Measurements from ENCODE around the gene HDLBP.
"Not testable (repeated sequence)": the region's sequence is repeated elsewhere in the genome, so short reads cannot be mapped to it uniquely, and the experiment has no call there.

HDLBP gene

DNA sequence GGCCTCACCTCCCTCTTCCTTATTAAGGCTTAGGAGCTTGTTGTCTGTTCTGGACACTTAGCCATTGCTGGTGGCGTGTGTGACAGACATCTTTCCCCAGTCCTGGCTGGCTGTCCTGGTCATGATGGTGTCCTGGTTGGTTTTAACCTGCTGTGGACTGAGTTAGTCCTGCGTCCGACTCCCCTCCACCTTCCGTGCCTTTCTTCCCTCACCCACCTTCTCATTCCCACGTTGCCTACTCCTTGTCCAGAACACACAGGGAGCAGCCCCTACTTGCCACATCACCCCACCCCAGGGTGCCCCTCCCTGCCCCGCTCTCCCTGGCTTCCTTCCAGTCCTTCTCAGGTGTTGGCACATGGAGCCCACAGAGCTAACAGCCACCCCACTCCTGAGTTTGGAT is 117.5 kb downstream of the HDLBP start:
- no peak overlapping the region for H3K4me3 ChIP-seq (ENCODE audit: low read depth, low read length)

DNA sequence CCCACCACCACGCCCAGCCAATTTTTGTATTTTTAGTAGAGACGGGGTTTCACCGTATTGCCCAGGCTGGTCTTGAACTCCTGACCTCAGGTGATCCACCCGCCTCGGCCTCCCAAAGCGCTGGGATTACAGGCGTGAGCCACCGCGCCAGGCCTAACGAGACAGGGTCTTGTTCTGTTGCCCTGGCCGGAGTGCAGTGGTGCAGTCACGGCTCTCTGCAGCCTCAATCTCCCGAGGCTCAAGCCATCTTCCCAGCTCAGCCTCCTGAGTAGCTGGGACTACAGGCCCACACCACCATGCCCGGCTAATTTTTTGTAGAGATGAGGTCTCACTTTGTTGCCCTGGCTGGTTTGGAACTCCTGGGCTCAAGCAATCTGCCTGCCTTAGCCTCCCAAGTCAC is 118.2 kb downstream of the HDLBP start:
- H3K4me3 ChIP-seq (ENCODE audit: low read depth, low read length): not testable (repeated sequence)

DNA sequence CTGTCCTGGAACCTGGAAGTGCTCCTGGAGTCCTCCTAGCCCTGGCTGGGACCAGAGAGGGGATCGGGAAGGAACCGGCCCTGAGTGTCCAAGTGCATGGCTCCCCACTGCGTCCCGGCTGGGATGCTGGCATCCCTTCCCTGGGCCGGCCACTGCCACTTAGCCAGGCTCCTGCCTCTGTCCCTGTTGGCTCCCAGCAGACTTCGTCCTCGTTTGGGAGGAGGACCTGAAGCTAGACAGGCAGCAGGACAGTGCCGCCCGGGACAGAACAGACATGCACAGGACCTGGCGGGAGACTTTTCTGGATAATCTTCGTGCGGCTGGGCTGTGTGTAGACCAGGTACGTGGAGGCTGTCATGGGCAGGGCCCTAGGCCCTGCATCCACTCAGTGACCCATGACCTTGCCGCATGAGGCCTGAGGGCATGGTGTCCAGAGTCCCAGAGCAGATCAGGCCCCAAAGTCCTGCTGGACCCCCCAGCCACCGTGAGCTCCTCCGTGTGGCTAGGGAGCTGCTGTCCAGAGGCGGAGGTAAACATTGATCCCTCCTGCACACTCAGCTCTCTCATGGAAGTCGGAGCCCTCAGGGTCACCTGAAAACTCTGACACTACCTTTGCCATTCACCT is 119.9 kb downstream of the HDLBP start:
- H3K4me3 ChIP-seq (ENCODE audit: low read depth, low read length): no peak overlapping the region

DNA sequence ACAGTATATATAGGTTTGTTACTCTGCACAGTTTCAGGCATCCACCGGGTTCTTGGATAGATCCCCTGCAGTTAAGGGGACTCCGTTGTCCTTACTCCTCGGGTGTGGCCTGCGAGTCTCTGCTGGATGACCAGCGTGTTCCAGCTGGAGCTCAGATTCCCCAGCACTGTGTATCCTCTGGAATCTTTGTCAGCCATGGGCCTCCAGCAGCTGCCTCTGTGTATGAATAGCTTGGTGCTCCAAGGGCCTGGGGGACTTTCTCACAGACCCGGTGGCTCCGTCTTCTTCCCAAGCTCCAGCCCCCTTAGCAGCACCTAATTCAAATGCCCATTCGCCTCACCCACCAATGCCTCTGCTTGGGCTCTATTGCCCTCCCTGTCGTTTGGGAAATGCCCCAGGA is 120.7 kb downstream of the HDLBP start:
- no peak overlapping the region for H3K4me3 ChIP-seq (ENCODE audit: low read depth, low read length)

DNA sequence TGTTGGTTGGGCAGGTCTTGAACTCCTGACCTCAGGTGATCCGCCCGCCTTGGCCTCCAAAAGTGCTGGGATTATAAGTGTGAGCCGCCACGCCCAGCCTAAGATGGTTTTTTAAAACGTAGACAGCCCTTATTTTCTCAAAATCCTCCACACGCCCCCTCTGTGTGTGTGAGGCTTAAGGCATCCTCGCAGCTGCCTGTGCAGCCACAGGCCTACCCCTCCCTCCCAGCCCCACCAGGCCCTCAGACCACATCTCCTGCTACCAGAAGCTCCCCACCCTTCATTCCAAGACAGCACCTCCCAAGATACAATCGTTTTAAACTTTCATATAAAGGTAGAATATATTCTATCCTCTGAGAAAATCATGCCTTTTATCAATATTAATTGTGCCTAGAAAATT is 122.2 kb downstream of the HDLBP start:
- H3K4me3 ChIP-seq (ENCODE audit: low read depth, low read length): no peak overlapping the region

DNA sequence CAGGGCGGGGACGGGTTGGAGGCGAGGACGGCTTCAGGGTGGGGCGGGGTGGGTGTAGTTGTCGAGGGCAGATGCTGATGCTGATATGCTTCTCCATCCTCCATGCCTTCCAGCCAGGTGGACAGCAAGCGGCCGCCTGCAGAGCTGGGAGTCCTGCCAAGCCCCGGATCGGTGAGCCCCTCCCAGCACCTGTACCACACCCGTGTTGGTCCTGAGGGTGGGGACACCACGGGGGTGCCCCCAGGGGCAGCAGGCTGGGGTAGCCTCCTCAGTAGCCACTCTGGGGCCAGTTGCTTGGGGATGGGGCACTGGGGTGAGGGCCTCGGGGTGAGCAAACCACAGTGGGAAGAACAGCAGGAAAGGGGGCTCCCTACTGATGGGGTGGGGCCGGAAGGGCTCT is 124.4 kb downstream of the HDLBP start:
- no peak overlapping the region for H3K4me3 ChIP-seq (ENCODE audit: low read depth, low read length)

DNA sequence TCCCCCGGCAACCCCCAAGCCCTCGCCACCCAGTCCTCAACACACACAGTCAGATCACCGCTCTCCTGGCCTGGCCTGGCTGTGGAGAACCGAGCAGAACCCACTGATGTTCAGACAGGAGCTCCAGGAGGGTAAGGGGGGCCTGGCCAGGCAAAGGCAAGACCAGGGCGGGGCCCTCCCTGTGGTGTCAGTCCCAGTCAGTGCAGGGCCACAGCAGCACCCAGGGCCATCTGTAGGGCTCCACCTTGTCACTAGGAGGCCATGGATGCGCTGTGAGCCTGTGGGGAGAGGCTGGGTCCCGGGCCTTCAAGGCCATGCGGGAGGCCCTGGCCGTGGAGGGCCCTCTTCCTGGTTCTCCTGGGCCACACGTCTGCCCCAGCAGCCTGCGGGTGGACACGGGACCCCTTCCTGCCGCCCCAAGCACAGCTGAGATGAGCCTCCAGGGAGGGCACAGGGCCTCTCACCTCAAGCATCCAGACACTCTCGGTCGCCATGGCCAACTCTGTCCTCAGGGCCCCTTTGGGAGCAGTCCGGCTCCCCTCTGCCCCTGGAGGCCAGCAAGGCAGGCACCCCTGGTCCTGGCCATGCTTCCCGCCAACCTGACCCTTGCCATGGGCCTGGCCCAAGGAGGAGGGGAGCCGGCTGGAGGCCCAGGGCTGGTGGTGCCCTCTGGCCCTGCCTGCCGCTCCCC is 125.0 kb downstream of the HDLBP start:
- H3K4me3 ChIP-seq (ENCODE audit: low read depth, low read length): no peak overlapping the region

DNA sequence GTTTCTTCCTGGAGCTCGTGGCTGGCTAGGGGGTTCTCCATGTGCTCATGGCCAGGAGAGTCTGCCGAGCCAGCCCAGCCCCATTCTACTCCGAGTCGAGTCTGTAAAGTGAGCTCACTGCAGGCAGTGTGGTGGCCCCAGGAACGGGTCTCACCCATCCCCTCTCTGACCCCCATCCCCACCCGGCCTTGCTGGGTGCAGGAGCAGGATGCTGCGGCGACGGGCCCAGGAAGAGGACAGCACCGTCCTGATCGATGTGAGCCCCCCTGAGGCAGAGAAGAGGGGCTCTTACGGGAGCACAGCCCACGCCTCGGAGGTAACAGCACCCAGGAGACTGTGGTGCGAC is 125.6 kb downstream of the HDLBP start:
- no peak overlapping the region for H3K4me3 ChIP-seq (ENCODE audit: low read depth, low read length)

DNA sequence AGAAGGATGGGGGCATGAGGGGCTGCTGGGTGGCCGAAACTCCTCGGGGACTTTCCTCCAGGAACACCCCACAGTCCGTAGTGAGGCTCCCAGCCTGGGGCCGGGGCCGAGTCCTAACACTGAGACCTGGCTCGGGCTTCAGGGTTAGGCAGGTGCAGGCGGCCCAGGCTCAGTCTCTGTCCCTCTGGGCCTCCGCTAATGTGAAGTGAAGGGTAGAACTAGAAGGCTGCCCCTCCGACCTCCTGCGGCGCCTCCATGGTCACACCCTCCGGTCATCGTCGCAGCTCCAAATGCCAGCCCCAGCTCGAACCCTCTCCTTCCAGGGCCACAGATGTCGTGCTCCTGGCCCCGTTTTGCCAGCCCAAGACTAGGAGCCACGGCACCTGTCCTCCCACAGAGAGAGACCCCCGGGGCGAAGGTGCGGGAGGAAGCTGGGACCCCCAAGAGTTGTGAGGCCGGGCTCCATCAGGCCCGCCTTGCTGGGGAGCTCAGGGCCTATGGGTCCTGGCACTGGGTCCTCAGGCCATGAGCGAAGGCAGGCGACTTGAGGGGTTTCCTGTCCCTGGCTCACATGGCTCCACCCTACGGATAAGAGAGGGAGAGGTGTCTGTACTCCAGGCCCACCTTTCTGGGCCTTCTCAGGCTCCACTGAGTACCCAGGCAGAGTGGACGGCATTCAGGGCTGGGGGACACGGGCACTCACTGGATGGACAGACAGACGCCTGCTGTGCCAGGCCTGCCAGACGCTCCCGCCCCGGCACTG is 126.2 kb downstream of the HDLBP start:
- no peak overlapping the region for H3K4me3 ChIP-seq (ENCODE audit: low read depth, low read length)

DNA sequence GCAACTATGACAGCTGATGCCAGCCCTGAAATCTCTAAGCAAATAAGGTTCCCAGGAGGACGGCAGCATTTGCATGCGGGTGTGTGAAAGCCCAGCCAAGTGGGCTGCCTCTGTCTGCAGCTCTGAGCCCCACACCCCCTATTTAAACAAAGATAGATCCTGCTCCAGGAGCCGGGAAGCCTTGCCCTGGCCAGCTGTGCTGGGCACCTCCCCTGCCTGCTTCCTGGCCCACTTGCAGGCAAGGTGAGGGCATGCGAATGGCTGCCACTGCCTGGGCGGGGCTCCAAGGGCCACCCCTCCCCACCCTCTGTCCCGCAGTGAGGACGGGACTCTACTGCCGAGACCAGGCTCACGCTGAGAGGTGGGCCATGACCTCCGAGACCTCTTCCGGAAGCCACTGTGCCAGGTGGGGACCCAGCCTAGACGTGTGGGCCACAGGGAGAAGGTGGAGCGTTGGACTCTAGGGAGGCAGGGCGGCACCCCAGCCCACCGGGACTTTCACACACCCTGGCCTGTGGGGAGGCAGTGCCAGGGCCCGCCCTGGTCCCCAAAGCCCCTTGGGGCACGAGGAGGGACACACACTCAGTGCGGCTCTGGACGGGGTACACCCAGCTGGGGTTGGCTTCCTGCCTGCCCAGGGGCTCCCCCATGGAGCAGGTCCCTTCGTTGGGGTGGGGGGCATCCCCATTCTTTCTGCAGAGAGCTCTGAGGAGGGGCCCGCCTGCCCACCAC is 126.9 kb downstream of the HDLBP start, which contains the start of gene ANO7:
Gene ANO7 (plus strand): TSS at position 317 of the 732 bp plus-strand sequence. CDS start 1,387 bp downstream, outside the sequence.
- no peak within 1 kb of the TSS for H3K4me3 ChIP-seq (ENCODE audit: low read depth, low read length)

DNA sequence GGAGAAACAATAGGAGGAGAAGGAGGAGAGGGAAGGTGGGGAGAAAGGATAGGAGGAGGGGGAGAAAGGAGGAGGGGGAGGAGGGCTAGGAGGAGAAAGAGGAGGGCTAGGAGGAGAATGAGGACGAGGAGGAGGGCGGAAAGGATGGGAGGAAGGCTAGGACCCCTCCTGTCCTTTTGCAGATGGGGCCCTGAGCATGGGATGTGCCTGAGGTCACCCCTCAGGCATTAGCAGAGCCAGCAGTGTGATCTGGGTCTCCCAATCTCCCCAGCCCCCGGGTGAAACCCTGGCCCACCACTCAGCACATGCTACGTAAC is 127.6 kb downstream of the HDLBP start:
- H3K4me3 ChIP-seq (ENCODE audit: low read depth, low read length): no peak overlapping the region

DNA sequence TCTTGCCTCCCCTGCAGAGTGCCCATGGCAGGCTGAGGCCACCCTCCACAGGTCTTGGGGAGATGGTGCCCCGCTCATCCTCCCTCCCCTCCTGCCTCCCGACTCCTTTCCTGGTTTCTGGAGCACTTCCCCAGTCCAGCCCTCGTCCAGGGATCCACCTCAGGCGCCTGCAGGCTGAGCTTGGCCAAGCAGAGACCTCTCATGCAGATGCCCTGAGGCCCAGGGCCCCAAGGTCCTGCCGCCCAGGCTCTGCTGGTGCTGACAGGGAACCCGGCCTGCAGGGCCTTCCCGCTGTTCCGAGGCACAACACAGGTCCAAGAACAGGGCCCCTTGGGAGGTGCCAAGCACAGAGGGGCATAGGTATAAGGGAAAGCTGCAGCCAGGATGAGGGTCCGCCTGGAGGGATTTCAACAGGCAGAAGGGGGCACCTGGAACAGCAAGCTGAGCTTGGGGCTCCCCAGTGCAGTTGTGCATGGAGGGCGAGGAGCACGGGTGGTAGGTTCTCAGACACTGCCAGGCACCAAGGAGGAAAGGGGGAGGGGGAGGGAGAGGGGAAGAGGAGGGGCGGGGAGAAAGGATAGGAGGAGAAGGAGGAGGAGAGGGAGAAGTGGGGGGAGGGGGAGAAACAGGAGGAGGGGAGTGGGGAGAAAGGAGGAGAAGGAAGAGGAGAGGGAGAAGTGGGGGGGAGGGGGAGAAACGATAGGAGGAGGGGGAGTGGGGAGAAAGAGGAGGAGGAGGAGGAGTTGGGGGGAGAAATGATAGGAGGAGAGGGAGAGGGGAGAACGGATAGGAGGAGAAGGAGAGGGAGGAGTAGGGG is 128.2 kb downstream of the HDLBP start:
- no peak overlapping the region for H3K4me3 ChIP-seq (ENCODE audit: low read depth, low read length)

DNA sequence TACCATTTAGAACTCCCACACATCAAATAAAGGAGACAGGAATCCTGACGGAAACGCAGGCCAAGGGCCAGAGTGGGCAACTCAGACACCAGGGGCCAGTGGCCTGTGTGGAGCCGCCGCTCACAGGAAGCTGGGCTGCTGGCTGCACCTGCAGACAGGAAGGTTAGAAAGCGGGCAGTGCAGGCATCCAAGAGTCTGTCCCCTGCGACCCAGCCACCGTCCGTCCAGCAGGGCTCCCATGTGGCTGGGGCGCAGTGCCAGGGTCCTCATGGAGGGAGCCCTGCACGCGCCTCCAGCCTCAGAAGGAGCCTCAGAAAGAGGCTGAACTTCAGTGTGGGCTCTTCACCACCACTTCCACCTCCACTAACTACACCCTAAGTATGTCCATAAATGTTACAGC is 129.5 kb downstream of the HDLBP start:
- H3K4me3 ChIP-seq (ENCODE audit: low read depth, low read length): no peak overlapping the region

DNA sequence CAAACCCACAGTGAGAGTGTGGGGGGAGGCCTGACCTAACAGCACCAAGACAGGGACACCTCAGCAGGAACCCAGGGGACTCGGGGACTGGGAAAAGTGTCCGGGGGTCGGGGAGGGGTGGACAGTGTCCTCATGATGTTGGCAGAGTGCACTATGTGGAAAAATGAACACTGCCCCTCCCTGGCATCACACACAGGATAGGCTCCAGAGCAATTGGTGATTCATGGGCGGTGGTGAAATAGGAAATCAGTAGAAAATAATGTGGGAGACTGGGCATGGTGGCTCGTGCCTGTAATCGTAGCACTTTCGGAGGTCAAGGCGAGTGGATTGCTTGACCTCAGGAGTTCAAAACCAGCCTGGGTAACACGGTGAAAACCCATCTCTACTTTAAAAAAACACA is 130.6 kb downstream of the HDLBP start:
- H3K4me3 ChIP-seq (ENCODE audit: low read depth, low read length): no peak overlapping the region

DNA sequence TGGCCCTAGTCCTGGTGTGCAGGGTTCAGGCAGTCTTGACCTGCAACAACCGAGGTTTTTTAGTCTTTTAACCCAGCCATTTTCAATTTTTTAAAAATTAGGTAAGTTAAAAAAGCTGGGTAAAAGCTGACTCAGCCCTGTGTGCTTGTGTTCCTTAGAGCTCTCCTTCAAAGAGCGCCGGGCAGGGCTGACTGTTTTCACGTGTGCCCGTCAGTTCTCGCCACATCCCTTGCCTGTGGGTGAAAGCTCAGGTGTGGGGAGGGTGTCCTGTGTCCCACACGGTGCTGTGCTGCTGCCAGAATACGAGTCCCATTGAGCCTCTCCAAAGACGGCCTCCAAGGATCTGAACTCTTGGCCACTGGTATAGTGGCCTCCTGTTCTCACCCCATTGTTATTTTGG is 132.3 kb downstream of the HDLBP start:
- no peak overlapping the region for H3K4me3 ChIP-seq (ENCODE audit: low read depth, low read length)

DNA sequence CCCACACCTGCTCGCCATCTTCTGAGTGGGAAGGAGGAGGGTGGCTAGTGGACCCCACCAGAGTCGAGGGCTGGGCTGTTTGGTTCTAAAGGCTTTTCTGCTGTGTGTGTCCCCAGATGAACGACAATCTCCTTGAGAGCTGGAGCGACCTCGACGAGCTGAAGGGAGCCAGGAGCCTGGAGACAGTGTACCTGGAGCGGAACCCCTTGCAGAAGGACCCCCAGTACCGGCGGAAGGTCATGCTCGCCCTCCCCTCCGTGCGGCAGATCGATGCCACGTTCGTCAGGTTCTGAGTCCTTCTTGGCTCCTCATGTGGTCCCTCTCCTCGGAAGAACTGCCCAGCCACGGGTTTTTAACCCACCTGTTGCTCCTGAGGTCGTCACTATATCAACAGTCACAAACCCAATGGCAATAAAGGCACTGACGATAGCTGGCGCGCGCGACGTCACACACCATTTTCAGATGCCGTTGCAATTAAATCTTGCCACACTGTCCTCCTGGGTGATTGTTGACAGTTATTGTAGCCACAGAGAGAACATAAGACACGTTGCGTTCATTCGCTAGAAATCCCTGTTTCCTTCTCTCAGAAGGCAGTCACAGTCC is 132.8 kb downstream of the HDLBP start:
- no peak overlapping the region for H3K4me3 ChIP-seq (ENCODE audit: low read depth, low read length)

DNA sequence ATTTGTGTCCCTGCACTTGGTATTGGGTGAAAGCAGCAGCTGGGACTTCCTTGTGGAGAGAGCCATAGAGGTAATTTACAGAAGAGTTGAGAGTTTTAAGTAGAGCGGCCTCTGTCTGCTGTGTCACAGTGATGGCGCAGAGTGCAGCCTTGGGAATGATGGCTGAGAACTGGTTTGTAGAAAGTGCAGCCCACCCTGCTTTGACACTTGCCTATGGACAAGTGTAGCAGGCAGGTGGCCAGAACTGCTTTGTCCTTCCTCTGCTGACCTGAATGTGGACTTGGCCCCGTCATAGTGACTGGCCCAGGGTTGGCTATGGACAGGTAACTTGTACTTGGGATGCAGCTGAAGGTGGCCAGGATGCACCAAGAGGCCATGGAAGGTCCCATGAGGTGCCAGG is 133.3 kb downstream of the HDLBP start:
- no peak overlapping the region for H3K4me3 ChIP-seq (ENCODE audit: low read depth, low read length)

DNA sequence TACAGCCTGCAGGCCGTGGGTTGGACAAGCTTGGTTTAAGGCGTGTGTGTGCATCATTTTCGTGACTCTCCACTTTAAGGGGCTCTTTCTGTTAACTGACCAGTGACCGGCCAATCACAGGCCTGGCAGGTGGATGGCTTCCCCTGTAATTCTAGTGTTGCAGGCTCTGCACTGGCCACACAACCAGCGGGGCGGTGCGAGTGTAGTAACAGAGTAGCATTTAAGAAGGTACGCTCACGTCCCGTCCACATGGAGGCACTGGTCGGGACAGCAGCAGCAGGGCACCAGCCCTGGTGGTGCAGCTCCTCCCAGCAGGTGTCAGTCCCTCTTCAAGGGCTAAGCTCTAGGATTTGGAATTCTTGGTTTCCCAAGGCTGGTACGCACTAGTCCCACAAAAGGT is 135.0 kb downstream of the HDLBP start:
- H3K4me3 ChIP-seq (ENCODE audit: low read depth, low read length): no peak overlapping the region

DNA sequence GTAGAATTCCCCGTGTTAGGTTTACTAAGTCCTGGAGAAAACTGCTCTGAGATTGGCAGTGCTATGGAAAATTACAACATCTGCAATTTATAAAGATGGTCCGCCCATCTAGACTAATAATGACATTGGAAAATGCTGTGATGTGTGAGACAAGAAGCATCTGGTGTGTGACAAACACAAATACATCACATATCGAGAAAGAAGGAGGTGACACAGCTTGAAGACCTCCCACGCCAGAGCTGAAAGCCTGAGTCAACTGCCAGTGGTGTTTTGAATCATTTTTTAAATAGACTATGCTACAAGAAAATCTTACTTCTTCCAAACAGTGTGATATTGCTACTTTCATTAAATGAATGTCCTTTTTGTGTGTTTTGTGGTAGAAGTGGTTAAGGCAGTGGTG is 135.6 kb downstream of the HDLBP start:
- H3K4me3 ChIP-seq (ENCODE audit: low read depth, low read length): no peak overlapping the region

DNA sequence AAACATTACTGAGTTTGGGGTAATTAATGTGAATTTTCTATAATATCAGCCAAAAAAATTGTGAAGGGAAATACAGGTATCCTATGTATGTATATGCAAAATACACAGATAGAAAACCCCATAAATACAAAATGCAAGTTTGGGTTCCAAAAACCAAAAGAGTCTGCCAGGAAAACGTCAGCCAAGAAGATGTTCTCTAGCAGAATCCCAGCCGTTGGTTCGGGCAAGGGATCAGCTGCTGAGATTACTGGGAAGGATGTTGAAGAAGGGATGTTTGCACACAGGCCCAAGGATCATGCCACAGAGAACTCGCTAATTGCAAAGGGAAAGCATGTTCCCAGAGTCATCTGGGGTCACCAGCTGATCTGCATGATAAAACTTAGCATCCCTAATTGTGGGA is 136.5 kb downstream of the HDLBP start:
- H3K4me3 ChIP-seq (ENCODE audit: low read depth, low read length): no peak overlapping the region

Measured in iPS-11a (cell line).